ENCODE data around the gene CPB1. TPM values are rescaled to one million over a fixed set of nuclear protein-coding genes. Genes with fewer than 3 reads are reported as not detected.

Gene CPB1
- total RNA-seq, 1 donor from 2014 or later: not detected

DNA sequence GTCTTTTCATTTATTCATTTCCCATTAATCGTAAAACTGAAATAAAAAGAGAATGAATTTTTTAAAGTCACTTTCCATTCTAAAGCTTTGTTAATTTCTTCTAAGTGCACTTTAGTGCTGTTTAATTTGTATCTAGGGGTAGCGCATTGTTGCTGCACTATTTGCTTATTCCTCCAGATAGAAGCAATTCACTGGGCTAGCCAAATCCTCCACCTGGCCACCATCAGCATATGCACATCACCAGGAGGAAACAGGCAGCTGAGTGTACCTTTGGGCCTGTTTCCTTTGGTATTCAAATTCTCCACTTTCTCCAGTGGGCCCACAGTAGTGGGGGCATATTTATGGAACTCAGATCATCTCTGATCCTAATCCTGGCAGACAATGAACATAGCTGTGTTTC is 29.8 kb upstream of the CPB1 start:
- ATAC-seq (ENCODE audit: low read depth) (no peak), DNase-seq (no peak)
- H3K27ac Mint-ChIP-seq: no peak overlapping the region
- TF ChIP-seq, protein P1, sequence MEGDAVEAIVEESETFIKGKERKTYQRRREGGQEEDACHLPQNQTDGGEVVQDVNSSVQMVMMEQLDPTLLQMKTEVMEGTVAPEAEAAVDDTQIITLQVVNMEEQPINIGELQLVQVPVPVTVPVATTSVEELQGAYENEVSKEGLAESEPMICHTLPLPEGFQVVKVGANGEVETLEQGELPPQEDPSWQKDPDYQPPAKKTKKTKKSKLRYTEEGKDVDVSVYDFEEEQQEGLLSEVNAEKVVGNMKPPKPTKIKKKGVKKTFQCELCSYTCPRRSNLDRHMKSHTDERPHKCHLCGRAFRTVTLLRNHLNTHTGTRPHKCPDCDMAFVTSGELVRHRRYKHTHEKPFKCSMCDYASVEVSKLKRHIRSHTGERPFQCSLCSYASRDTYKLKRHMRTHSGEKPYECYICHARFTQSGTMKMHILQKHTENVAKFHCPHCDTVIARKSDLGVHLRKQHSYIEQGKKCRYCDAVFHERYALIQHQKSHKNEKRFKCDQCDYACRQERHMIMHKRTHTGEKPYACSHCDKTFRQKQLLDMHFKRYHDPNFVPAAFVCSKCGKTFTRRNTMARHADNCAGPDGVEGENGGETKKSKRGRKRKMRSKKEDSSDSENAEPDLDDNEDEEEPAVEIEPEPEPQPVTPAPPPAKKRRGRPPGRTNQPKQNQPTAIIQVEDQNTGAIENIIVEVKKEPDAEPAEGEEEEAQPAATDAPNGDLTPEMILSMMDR (IDR thresholded peaks at IDR 0.05): no peak
- no peaks in the 10 kb centered on the region for H3K36me3 Mint-ChIP-seq (ENCODE audit: low read depth)
- no peaks in the 10 kb centered on the region for H3K4me1 Mint-ChIP-seq
- no peaks in the 10 kb centered on the region for H3K9me3 Mint-ChIP-seq
- POLR2A ChIA-PET: no interaction called here
- intact Hi-C loops (cut with micrococcal nuclease): no loop called here
- H3K4me3 Mint-ChIP-seq: no peak overlapping the region
- CTCF ChIA-PET: interaction anchor here (1.4 kb wide), 1 partner anchor 62 kb away, joined by 3 read pairs; no protein-coding TSS in a partner anchor
- H3K27me3 Mint-ChIP-seq: no peaks in the 10 kb centered on the region

DNA sequence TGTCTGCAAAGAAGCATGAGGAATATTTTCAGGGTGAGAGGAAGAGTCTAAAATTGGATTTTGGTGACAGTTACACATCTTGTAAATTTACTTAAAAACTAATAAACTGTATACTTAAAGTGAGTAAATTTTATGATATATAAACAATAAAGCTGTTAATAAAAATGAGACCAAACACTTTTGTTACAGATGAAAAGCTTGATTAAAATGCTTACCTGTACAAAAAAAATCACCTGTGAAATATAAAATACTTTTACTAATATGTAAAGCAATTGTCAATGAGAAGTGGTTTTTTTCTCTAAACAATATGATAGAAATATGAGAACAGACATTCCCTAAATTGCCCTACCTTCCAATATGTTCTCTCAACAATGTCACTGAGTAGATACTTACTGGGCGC is 27.2 kb upstream of the CPB1 start:
- H3K36me3 Mint-ChIP-seq (ENCODE audit: low read depth): no peaks in the 10 kb centered on the region
- DNase-seq (no peak), ATAC-seq (ENCODE audit: low read depth) (no peak)
- no peak overlapping the region for H3K4me3 Mint-ChIP-seq
- TF ChIP-seq, protein P1 (IDR thresholded peaks at IDR 0.05): no peak
- ChIA-PET POLR2A (no interaction called here), CTCF (no interaction called here)
- H3K4me1 Mint-ChIP-seq: no peaks in the 10 kb centered on the region
- intact Hi-C loops (cut with micrococcal nuclease): no loop called here
- no peaks in the 10 kb centered on the region for H3K9me3 Mint-ChIP-seq
- H3K27ac Mint-ChIP-seq: no peak overlapping the region
- H3K27me3 Mint-ChIP-seq: no peaks in the 10 kb centered on the region

DNA sequence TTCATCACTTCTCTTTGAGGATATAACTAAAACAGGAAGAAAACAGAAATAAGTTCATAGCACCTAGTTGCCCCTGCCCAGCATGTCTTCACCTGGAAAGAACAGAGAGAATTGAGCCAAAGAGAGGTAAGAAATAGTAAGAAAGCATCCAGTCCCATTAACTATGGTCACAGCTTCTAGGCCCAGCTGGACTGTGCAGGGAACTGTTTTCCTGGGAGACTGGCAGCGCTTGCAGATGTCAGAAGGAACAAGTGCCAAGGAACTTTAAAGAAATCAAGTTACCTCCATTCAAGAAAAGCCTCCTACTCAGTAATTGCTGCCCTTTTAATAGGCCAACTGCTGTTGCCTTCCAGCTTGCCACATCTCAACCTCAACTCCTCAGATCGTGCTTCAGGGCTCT is 17.8 kb upstream of the CPB1 start:
- ChIA-PET CTCF (no interaction called here), POLR2A (no interaction called here)
- TF ChIP-seq, protein P1 (IDR thresholded peaks at IDR 0.05): no peak
- Mint-ChIP-seq H3K27ac (no peak overlapping the region), H3K36me3 (ENCODE audit: low read depth) (no peaks in the 10 kb centered on the region), H3K4me1 (no peaks in the 10 kb centered on the region), H3K4me3 (no peak overlapping the region), H3K27me3 (peaks cover 2% of the 10 kb centered on the region), H3K9me3 (no peaks in the 10 kb centered on the region)
- DNase-seq: no peak
- no peak for ATAC-seq (ENCODE audit: low read depth)
- intact Hi-C loops (cut with micrococcal nuclease): no loop called here

DNA sequence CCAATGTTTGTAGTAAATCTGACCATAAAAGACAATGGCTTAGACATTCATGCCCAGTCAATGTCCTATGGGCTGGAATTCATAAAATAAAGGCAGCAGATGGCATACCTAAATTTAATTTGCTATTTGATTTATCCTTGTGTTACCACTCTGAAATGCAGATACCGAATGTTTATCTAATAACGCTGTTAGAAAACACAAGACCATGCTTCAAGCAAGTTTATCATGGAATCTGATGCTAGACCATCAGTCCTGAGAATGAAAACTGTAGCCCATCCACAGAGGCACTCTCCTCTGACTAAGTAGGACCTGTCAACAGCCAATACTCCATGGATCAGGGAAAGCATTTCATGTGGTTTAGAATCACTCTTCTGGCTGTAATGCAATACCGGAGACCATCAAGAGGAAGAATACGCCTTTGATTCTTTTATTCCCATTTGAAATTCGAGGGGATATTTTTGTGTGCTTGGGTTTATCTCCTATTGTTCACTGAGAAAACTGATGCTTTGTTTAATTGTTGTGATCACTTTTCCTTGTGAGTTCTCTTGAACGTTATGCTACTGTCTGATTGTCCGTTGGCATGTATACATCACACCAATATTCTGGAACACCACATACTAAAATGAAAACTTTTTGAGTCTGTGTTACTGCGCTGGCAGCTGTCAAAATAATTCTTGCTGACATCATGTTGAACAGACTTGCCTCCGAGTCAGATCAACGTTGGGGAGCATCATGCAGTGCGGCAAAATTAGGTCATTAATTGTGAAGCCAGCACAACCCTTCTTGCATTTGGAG is 12.1 kb upstream of the CPB1 start:
- intact Hi-C loops (cut with micrococcal nuclease): no loop called here
- POLR2A ChIA-PET: no interaction called here

DNA sequence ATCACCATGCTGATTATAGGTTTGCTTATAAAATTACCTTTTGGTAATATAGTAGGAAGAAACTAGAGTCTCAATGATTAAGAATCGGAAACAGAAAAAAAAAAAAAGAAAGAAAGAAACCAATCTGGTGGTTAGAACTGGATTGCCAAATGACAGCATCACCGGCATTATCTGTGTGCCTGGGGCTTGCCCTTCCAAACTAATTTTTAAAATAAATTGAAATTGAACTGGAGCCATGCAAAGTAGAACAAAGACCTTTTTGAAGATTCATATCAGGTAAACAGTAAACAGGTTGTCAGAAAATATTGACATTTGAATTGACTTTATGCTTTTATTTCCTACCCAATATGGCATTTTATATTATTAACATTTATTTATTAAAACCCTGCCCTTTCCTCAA is 11.2 kb upstream of the CPB1 start:
- no peak for DNase-seq
- ChIA-PET POLR2A (no interaction called here), CTCF (no interaction called here)
- H3K4me3 Mint-ChIP-seq: no peak overlapping the region
- ATAC-seq (ENCODE audit: low read depth): no peak
- H3K4me1 Mint-ChIP-seq: no peaks in the 10 kb centered on the region
- no peak overlapping the region for H3K27ac Mint-ChIP-seq
- no peaks in the 10 kb centered on the region for H3K27me3 Mint-ChIP-seq
- TF ChIP-seq, protein P1 (IDR thresholded peaks at IDR 0.05): no peak
- no peaks in the 10 kb centered on the region for H3K9me3 Mint-ChIP-seq
- intact Hi-C loops (cut with micrococcal nuclease): no loop called here
- no peaks in the 10 kb centered on the region for H3K36me3 Mint-ChIP-seq (ENCODE audit: low read depth)

More for the DNA sequence above, 12.1 kb upstream of the CPB1 start:
- no peaks in the 10 kb centered on the region for H3K4me1 Mint-ChIP-seq
- no peak overlapping the region for H3K27ac Mint-ChIP-seq
- H3K36me3 Mint-ChIP-seq (ENCODE audit: low read depth): no peaks in the 10 kb centered on the region
- no peaks in the 10 kb centered on the region for H3K9me3 Mint-ChIP-seq
- CTCF ChIA-PET: no interaction called here
- H3K27me3 Mint-ChIP-seq: no peaks in the 10 kb centered on the region
- no peak overlapping the region for H3K4me3 Mint-ChIP-seq
- TF ChIP-seq, protein P1 (IDR thresholded peaks at IDR 0.05): no peak
- ATAC-seq (ENCODE audit: low read depth): no peak
- DNase-seq: no peak
